ENCODE measurements around the gene SCD5. TPM values are rescaled to one million over a fixed set of nuclear protein-coding genes. Genes with fewer than 3 reads are reported as not detected.

SCD5 gene
- total and polyA plus RNA-seq, 2 experiments from 2014 or later: 0.79 to 1.6 TPM

DNA sequence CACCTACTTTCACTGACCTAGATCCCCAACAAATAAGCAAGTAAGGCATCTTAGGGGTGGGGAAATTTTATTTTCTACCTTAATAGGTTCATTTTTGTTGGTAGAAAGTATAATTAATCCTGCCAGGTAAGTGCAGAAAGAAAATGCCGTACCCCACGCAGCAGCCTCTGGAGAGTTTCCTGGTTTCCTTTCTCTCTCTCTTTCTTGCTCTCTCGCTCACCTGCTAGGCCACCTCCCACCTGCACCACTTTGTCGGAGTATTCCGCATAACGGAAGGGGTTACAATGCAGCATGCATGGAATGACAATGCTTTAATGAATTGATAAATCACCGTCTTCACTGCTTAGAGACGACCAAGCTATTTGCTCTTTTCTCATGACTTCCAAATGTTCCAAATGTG lies 101.0 kb downstream of the SCD5 start:
- Histone ChIP-seq H3K4me1 (ENCODE audit: insufficient read depth) (peaks cover 26% of the 10 kb centered on the region), H3K4me3 (no peak overlapping the region), H3K9me2 (ENCODE audit: insufficient read depth) (no peaks in the 10 kb centered on the region), H3F3A (replicated peaks; ENCODE audit: low read depth) (no peaks in the 10 kb centered on the region), H2AFZ (no peak overlapping the region), H4K20me1 (replicated peaks; ENCODE audit: insufficient read depth) (no peaks in the 10 kb centered on the region), H3K27ac (ENCODE audit: low read depth) (no peak overlapping the region), H3K4me2 (peak overlapping the region; percentile 55), H3K36me3 (ENCODE audit: insufficient read depth) (no peaks in the 10 kb centered on the region), H3K79me2 (replicated peaks; ENCODE audit: insufficient read depth) (no peaks in the 10 kb centered on the region), H3K27me3 (ENCODE audit: insufficient read depth) (no peaks in the 10 kb centered on the region)
- Mint-ChIP-seq H3K4me1 (peaks cover 28% of the 10 kb centered on the region), H3K36me3 (ENCODE audit: low read depth) (no peaks in the 10 kb centered on the region; the same call in 2 of the 3 replicates), H3K27me3 (ENCODE audit: insufficient read depth, low read depth, poor library complexity) (no peaks in the 10 kb centered on the region), H3K9me3 (no peaks in the 10 kb centered on the region), H3K4me3 (peak overlapping the region; percentile 7; the same call in 1 of the 3 replicates), H3K27ac (no peak overlapping the region)
- TF ChIP-seq CREB1 (CRISPR knock-in tag; IDR thresholded peaks at IDR 0.05; ENCODE audit: low read depth) (no peak), EZH2phosphoT487 (IDR thresholded peaks at IDR 0.05; ENCODE audit: unreplicated experiment) (no peak)
- ATAC-seq (peak; percentile 87), DNase-seq (ENCODE audit: low spot score) (peak; percentile 59)

DNA sequence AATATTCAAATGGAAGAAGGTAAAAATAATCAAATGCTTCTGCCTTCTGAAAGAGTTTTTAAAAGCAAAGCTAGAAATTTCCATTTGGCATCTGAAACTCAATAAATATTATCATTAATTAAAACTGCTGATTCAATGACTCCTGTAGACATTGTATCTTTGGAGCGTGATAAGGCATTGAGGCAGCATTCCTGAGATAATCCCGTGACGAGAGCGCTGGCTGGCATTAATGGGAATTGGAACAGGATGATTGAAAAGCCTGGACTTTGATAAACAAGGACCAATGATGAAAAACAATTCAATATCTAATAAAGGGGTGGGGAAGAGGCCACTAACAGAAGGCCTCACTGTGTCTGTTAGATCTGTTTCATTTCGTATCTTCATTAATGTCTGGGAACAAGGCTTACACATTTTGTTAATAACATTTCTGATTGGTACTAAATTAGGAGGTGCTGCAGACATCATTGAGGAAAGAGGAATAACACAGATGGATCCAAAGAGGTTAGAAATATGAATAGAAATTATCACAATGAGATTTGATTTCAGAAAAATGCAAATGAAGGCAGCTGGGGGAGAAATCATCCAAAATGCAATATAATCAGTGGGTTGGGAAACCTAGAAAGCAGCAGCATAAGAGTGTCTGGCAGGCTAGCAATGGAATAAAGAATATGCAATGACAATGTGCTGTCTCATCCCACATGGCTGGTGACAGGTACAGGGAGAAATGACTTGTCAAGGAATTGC lies 102.3 kb downstream of the SCD5 start:
- Mint-ChIP-seq H3K4me3 (no peak overlapping the region), H3K27ac (no peak overlapping the region), H3K9me3 (no peaks in the 10 kb centered on the region), H3K36me3 (ENCODE audit: low read depth) (no peaks in the 10 kb centered on the region; the same call in 2 of the 3 replicates), H3K27me3 (ENCODE audit: insufficient read depth, low read depth, poor library complexity) (no peaks in the 10 kb centered on the region), H3K4me1 (peaks cover 28% of the 10 kb centered on the region)
- no peaks in the 10 kb centered on the region for H3K27me3 ChIP-seq (ENCODE audit: insufficient read depth)
- no peak overlapping the region for H3K27ac ChIP-seq (ENCODE audit: low read depth)
- H3K79me2 ChIP-seq (replicated peaks; ENCODE audit: insufficient read depth): no peaks in the 10 kb centered on the region
- H3F3A ChIP-seq (replicated peaks; ENCODE audit: low read depth): no peaks in the 10 kb centered on the region
- H3K4me3 ChIP-seq: no peak overlapping the region
- H2AFZ ChIP-seq: no peak overlapping the region
- H3K4me1 ChIP-seq (ENCODE audit: insufficient read depth): peaks cover 26% of the 10 kb centered on the region
- H3K9me2 ChIP-seq (ENCODE audit: insufficient read depth): no peaks in the 10 kb centered on the region
- no peak overlapping the region for H3K4me2 ChIP-seq
- ATAC-seq (no peak), DNase-seq (ENCODE audit: low spot score) (no peak)
- no peaks in the 10 kb centered on the region for H4K20me1 ChIP-seq (replicated peaks; ENCODE audit: insufficient read depth)
- H3K36me3 ChIP-seq (ENCODE audit: insufficient read depth): no peaks in the 10 kb centered on the region
- TF ChIP-seq NANOG (IDR thresholded peaks at IDR 0.05; ENCODE audit: borderline replicate concordance) (no peak), REST (IDR thresholded peaks at IDR 0.05; ENCODE audit: unreplicated experiment) (no peak), ZNF331 (CRISPR knock-in tag; IDR thresholded peaks at IDR 0.05; ENCODE audit: low read depth) (no peak), CREB1 (CRISPR knock-in tag; IDR thresholded peaks at IDR 0.05; ENCODE audit: low read depth) (no peak)

DNA sequence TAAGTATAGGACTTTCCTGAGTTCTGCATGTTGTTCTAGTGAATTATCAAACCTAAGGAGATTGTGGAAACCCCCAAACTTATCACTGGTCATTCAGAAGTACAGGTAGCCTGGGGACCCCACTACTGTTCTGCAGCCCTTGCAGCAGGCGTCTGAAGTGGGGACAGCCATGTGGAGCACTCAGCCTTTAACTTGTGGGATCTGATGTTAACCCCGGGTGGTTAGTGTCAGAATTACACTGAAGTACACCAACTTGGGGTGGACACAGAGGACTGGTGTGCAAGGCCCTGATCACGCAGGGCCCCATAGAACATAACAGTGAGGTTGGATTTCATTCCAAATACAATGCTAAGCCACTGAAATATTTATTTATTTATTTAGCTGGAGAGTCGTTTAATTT lies 103.7 kb downstream of the SCD5 start:
- H3K4me3 Mint-ChIP-seq: no peak overlapping the region
- no peak overlapping the region for H3K27ac Mint-ChIP-seq
- no peak overlapping the region for H3K4me2 ChIP-seq
- H2AFZ ChIP-seq: no peak overlapping the region
- no peaks in the 10 kb centered on the region for H3K36me3 ChIP-seq (ENCODE audit: insufficient read depth)
- H3F3A ChIP-seq (replicated peaks; ENCODE audit: low read depth): no peaks in the 10 kb centered on the region
- H3K9me3 Mint-ChIP-seq: no peaks in the 10 kb centered on the region
- ATAC-seq (no peak), DNase-seq (ENCODE audit: low spot score) (no peak)
- no peaks in the 10 kb centered on the region; the same call in 2 of the 3 replicates for H3K36me3 Mint-ChIP-seq (ENCODE audit: low read depth)
- no peaks in the 10 kb centered on the region for H3K9me2 ChIP-seq (ENCODE audit: insufficient read depth)
- H3K79me2 ChIP-seq (replicated peaks; ENCODE audit: insufficient read depth): no peaks in the 10 kb centered on the region
- no peaks in the 10 kb centered on the region for H3K27me3 Mint-ChIP-seq (ENCODE audit: insufficient read depth, low read depth, poor library complexity)
- peaks cover 28% of the 10 kb centered on the region for H3K4me1 Mint-ChIP-seq
- H3K27ac ChIP-seq (ENCODE audit: low read depth): no peak overlapping the region
- no peaks in the 10 kb centered on the region for H3K27me3 ChIP-seq (ENCODE audit: insufficient read depth)
- H3K4me3 ChIP-seq: no peak overlapping the region
- no peaks in the 10 kb centered on the region for H4K20me1 ChIP-seq (replicated peaks; ENCODE audit: insufficient read depth)
- H3K4me1 ChIP-seq (ENCODE audit: insufficient read depth): peaks cover 26% of the 10 kb centered on the region
- TF ChIP-seq EZH2 (IDR thresholded peaks at IDR 0.05; ENCODE audit: low read depth, unreplicated experiment) (no peak), POLR2AphosphoS5 (IDR thresholded peaks at IDR 0.05; ENCODE audit: low read depth) (no peak), ZNF114 (CRISPR knock-in tag; IDR thresholded peaks at IDR 0.05) (no peak)

Measured in GM23338 (cell line).